HepG2 (cell line): ENCODE results near the gene CFAP92. TPM values are rescaled to one million over a fixed set of nuclear protein-coding genes. Genes with fewer than 3 reads are reported as not detected.

Experiments
- ATAC-seq: fragments of 200-7000 bp; cut with Tn5 transposase; 3 replicates; pipeline ENCODE4 v1.9.1; 2020; ENCODE audit warnings: mild to moderate bottlenecking, moderate library complexity
- BruUV-seq: library from RNA; stranded (reverse); fragments of 400-500 nt; replicated peaks from 2 replicates; lab custom pipeline; 2021; lab: Mats Ljungman, UMichigan
- CTCF ChIA-PET: fragments of 300-600 bp; formaldehyde crosslinking; extraction: SDS; loops from one replicate; lab custom pipeline; 2021; ENCODE audit warnings: low total read pairs, inconsistent platforms, low intra/inter-chr PET ratio; lab: Yijun Ruan, JAX
- POLR2A ChIA-PET: fragments of 350-600 bp; sonication (Branson Sonifier 250); formaldehyde crosslinking; loops from one replicate; lab custom pipeline; 2020; ENCODE audit warnings: antibody characterized with exemption, inconsistent platforms; lab: Yijun Ruan, JAX
- DNase-seq: peaks from one replicate; pipeline ENCODE4 v3.0.0-alpha.2; 2015; ENCODE audit warnings: low spot score
- FAIRE-seq: peaks from 3 replicates; lab custom pipeline; 2011; peaks lifted over from hg19 to GRCh38; lab: Jason Lieb, UNC
- H2AFZ ChIP-seq: one replicate; pipeline ENCODE4 v1.6.1; 2011; ENCODE audit warnings: low read length, inconsistent platforms
- H3K27ac ChIP-seq: fragments of 300-600 bp; 3 replicates; pipeline ENCODE4 v1.8.0; 2011; ENCODE audit warnings: mixed run types, mild to moderate bottlenecking, mixed read lengths, low read length, inconsistent platforms; ENCODE audit not compliant: insufficient read depth; ENCODE audit errors: extremely low read length
- H3K27me3 ChIP-seq, 2 experiments: fragments of 200-600 bp in 1 of 2; 2 replicates in 1 of 2; 3 replicates in 1 of 2; pipeline versions ENCODE4 v1.6.0 to v1.8.0; 2011; ENCODE audit warnings: low read length in 2 of 2, mild to moderate bottlenecking in 2 of 2, moderate library complexity in 2 of 2, inconsistent platforms in 1 of 2; ENCODE audit not compliant: insufficient read depth in 2 of 2, control insufficient read depth in 1 of 2
- H3K36me3 ChIP-seq, 2 experiments: fragments of 200-600 bp in 1 of 2; replicated peaks in 1 of 2; 2 replicates in 1 of 2; 3 replicates in 1 of 2; pipeline versions ENCODE4 v1.5.1 to v1.8.0; 2011; ENCODE audit warnings: low read length in 2 of 2, inconsistent platforms in 1 of 2; ENCODE audit not compliant: insufficient read depth in 2 of 2, control insufficient read depth in 1 of 2
- H3K4me1 ChIP-seq: 2 replicates; pipeline ENCODE4 v1.5.1; 2012; ENCODE audit warnings: low read length, inconsistent platforms; ENCODE audit not compliant: insufficient read depth
- H3K4me2 ChIP-seq: 2 replicates; pipeline ENCODE4 v1.6.0; 2011; ENCODE audit warnings: low read depth, low read length, inconsistent platforms
- H3K4me3 ChIP-seq, 3 experiments: fragments of 200-600 bp in 1 of 3; sonication (generic), shearing (Covaris generic) in 1 of 3; replicated peaks in 1 of 3; 2 replicates each; pipeline ENCODE4 v1.5.1; 2011 to 2016; ENCODE audit warnings: low read length in 3 of 3, inconsistent platforms in 2 of 3, low read depth in 2 of 3, mild to moderate bottlenecking in 2 of 3, control low read depth in 1 of 3, mixed read lengths in 1 of 3; ENCODE audit not compliant: insufficient read depth in 1 of 3
- H3K79me2 ChIP-seq: one replicate; pipeline ENCODE4 v1.6.1; 2011; ENCODE audit warnings: low read length, inconsistent platforms; ENCODE audit not compliant: insufficient read depth
- H3K9ac ChIP-seq: 2 replicates; pipeline ENCODE4 v1.6.0; 2011; ENCODE audit warnings: mild to moderate bottlenecking, low read depth, low read length, inconsistent platforms; ENCODE audit not compliant: insufficient read depth
- H3K9me3 ChIP-seq: 2 replicates; pipeline ENCODE4 v1.5.1; 2012; ENCODE audit warnings: mild to moderate bottlenecking, low read length
- H4K20me1 ChIP-seq: 2 replicates; pipeline ENCODE4 v1.6.0; 2011; ENCODE audit warnings: inconsistent platforms, mild to moderate bottlenecking, low read length, moderate library complexity; ENCODE audit not compliant: insufficient read depth
- GLI4 ChIP-seq: sonication (generic); formaldehyde crosslinking; IDR thresholded peaks from 2 replicates; pipeline ENCODE4 v1.5.1; 2020; ENCODE audit warnings: missing genetic modification reagents, mild to moderate bottlenecking, moderate library complexity, borderline replicate concordance
- HNRNPH1 ChIP-seq: fragments of 200-400 bp; formaldehyde crosslinking; optimal IDR thresholded peaks from 2 replicates; pipeline ENCODE3; 2017; ENCODE audit warnings: mild to moderate bottlenecking, low read depth, low read length
- NFYC ChIP-seq: IDR thresholded peaks from 2 replicates; pipeline ENCODE4 v1.6.1; 2016; ENCODE audit warnings: missing genetic modification reagents, missing compliant biosample characterization
- SMAD1 ChIP-seq: sonication (generic); formaldehyde crosslinking; IDR thresholded peaks from 2 replicates; pipeline ENCODE4 v1.4.0; 2020; ENCODE audit warnings: missing genetic modification reagents, low read depth, mild to moderate bottlenecking, borderline replicate concordance
- ZFP36L2 ChIP-seq: sonication (generic); formaldehyde crosslinking; IDR thresholded peaks from 2 replicates; pipeline ENCODE4 v1.4.0; 2020; ENCODE audit warnings: missing genetic modification reagents
- ZNF264 ChIP-seq: sonication (generic); formaldehyde crosslinking; IDR thresholded peaks from 2 replicates; pipeline ENCODE4 v1.4.0; 2020; ENCODE audit warnings: missing genetic modification reagents
- ZNF549 ChIP-seq: sonication (generic); formaldehyde crosslinking; IDR thresholded peaks from 2 replicates; pipeline ENCODE4 v1.5.0; 2020; ENCODE audit warnings: missing genetic modification reagents
- ZNF572 ChIP-seq: sonication (generic); formaldehyde crosslinking; IDR thresholded peaks from 2 replicates; pipeline ENCODE4 v1.5.1; 2020; ENCODE audit warnings: mild to moderate bottlenecking, missing genetic modification reagents
- ZNF670 ChIP-seq: sonication (generic); formaldehyde crosslinking; IDR thresholded peaks from 2 replicates; pipeline ENCODE4 v1.8.0; 2022; ENCODE audit warnings: mild to moderate bottlenecking, missing genetic modification reagents, borderline replicate concordance
- ZNF678 ChIP-seq: sonication (generic); formaldehyde crosslinking; IDR thresholded peaks from 2 replicates; pipeline ENCODE4 v1.4.0; 2020; ENCODE audit warnings: mild to moderate bottlenecking, missing genetic modification reagents
- ZNF780A ChIP-seq: sonication (generic); formaldehyde crosslinking; IDR thresholded peaks from 2 replicates; pipeline ENCODE4 v1.8.0; 2022; ENCODE audit warnings: mild to moderate bottlenecking, missing genetic modification reagents, moderate library complexity
- WGBS: methylation state at CpG from one replicate; pipeline ENCODE4 v1.1.6; 2017; ENCODE audit warnings: low lambda C conversion rate; 5-methylcytosine and 5-hydroxymethylcytosine counted together
- in situ Hi-C: cut with HindIII; loops from 2 replicates; pipeline ENCODE4 v1.10.0; 2017; ENCODE audit warnings: low pct_unique_long_range_greater_than_20kb; ENCODE audit not compliant: extremely low pct_ligation_motif_present
- intact Hi-C: fragments of 100-400 bp; cut with micrococcal nuclease; formaldehyde crosslinking; loops from one replicate; pipeline ENCODE4 v1.10.0; 2022; ENCODE audit not compliant: unreplicated experiment
- polyA plus RNA-seq, 8 experiments: library from polyadenylated mRNA; depleted of rRNA in 3 of 8; stranded (reverse) in 7 of 8; unstranded in 1 of 8; fragments of >200 nt; fragmentation: Illumina TruSeq in 4 of 8; extraction: Trizol in 4 of 8; gene quantifications; 2 replicates each; pipeline versions ENCODE4 v1.2.1 to v1.2.3, GENCODE V29; 2011 to 2016; ENCODE audit warnings: low read depth in 4 of 8, missing spikeins in 1 of 8, mixed read lengths in 1 of 8; ENCODE audit not compliant: insufficient read depth in 1 of 8
- total RNA-seq, 5 experiments: library from RNA; depleted of rRNA; stranded (reverse); fragments of >200 nt; fragmentation: Illumina TruSeq; extraction: Trizol; gene quantifications; 2 replicates each; pipeline ENCODE4 v1.2.3, GENCODE V29; 2016; ENCODE audit warnings: low read depth in 1 of 5
- TF ChIP-seq, protein P1 (sequence below): sonication (generic); formaldehyde crosslinking; IDR thresholded peaks from 2 replicates; pipeline ENCODE4 v1.4.0; 2020; ENCODE audit warnings: mild to moderate bottlenecking, missing genetic modification reagents
- TF ChIP-seq, protein P2 (sequence below): sonication (generic); formaldehyde crosslinking; IDR thresholded peaks from 2 replicates; pipeline ENCODE4 v1.4.0; 2020; ENCODE audit warnings: missing genetic modification reagents
- TF ChIP-seq, protein P3 (sequence below): sonication (generic); formaldehyde crosslinking; IDR thresholded peaks from 2 replicates; pipeline ENCODE4 v1.4.0; 2020; ENCODE audit warnings: missing genetic modification reagents, mild to moderate bottlenecking, borderline replicate concordance

Gene CFAP92
- total and polyA plus RNA-seq, 2 of the 13 experiments (the other 11 are each of a cell fraction or from before 2014, with no cell fraction given) = 0.18 to 0.46 TPM

DNA sequence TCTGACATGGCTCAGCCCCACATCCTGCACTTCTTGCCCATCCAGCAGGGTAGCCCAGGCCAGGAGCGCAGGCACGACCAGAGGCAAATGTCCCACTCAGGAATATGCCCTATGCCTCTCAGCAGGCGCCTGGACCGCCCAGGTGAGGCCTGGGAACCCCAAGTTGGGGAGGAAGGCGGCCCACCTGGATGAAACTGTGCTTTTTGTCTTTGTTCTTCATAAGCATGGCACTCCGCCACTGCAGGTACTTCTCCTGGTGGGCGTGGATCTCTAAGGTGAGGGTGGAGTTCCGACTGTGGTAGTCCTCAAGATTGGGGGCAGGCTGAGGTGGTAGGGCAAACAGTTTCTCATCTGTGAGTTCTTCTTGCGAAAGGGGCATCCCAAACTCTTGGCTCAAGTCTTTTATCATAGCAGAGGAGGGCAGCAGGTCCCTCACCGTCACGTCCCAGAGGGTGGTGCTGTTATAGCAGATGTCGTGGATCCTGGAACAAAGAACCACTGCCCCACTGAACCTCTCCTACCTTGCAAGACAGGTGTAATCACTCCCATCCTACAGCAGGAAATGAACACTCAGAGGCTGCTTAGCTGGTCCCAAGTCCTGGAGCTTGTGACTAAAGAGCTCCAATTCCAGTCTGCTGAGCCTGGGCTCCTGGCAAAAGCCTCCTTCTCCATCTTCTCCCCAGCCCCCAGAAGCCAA is 61.2 kb downstream of the CFAP92 start:
- Histone ChIP-seq H3K4me1 (0 out of 2 replicates have a peak, but pooled peaks cover 19% of the 10 kb centered on the region), H3K36me3 (no peaks in the 10 kb centered on the region)
- no peak for FAIRE-seq

More for the DNA sequence above, 61.2 kb downstream of the CFAP92 start:
- no peak overlapping the region for H3K27ac ChIP-seq
- intact Hi-C loops = no loop called here
- H4K20me1 ChIP-seq = no peaks in the 10 kb centered on the region
- no peak for DNase-seq
- no peak for TF ChIP-seq ZNF572 (CRISPR knock-in tag)
- no peak for TF ChIP-seq GLI4 (CRISPR knock-in tag)
- no peak for TF ChIP-seq ZNF264
- TF ChIP-seq NFYC (CRISPR knock-in tag) = no peak
- TF ChIP-seq, protein P1, sequence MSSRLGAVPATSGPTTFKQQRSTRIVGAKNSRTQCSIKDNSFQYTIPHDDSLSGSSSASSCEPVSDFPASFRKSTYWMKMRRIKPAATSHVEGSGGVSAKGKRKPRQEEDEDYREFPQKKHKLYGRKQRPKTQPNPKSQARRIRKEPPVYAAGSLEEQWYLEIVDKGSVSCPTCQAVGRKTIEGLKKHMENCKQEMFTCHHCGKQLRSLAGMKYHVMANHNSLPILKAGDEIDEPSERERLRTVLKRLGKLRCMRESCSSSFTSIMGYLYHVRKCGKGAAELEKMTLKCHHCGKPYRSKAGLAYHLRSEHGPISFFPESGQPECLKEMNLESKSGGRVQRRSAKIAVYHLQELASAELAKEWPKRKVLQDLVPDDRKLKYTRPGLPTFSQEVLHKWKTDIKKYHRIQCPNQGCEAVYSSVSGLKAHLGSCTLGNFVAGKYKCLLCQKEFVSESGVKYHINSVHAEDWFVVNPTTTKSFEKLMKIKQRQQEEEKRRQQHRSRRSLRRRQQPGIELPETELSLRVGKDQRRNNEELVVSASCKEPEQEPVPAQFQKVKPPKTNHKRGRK (CRISPR knock-in tag) = no peak
- TF ChIP-seq ZNF678 = no peak
- TF ChIP-seq, protein P2, sequence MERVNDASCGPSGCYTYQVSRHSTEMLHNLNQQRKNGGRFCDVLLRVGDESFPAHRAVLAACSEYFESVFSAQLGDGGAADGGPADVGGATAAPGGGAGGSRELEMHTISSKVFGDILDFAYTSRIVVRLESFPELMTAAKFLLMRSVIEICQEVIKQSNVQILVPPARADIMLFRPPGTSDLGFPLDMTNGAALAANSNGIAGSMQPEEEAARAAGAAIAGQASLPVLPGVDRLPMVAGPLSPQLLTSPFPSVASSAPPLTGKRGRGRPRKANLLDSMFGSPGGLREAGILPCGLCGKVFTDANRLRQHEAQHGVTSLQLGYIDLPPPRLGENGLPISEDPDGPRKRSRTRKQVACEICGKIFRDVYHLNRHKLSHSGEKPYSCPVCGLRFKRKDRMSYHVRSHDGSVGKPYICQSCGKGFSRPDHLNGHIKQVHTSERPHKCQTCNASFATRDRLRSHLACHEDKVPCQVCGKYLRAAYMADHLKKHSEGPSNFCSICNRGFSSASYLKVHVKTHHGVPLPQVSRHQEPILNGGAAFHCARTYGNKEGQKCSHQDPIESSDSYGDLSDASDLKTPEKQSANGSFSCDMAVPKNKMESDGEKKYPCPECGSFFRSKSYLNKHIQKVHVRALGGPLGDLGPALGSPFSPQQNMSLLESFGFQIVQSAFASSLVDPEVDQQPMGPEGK (CRISPR knock-in tag) = no peak
- TF ChIP-seq ZNF670 = no peak
- no peak for TF ChIP-seq HNRNPH1
- no peak for TF ChIP-seq ZNF780A (CRISPR knock-in tag)
- no peak for TF ChIP-seq SMAD1
- no peak for TF ChIP-seq ZNF549 (CRISPR knock-in tag)
- no peak for TF ChIP-seq ZFP36L2
- TF ChIP-seq, protein P3, sequence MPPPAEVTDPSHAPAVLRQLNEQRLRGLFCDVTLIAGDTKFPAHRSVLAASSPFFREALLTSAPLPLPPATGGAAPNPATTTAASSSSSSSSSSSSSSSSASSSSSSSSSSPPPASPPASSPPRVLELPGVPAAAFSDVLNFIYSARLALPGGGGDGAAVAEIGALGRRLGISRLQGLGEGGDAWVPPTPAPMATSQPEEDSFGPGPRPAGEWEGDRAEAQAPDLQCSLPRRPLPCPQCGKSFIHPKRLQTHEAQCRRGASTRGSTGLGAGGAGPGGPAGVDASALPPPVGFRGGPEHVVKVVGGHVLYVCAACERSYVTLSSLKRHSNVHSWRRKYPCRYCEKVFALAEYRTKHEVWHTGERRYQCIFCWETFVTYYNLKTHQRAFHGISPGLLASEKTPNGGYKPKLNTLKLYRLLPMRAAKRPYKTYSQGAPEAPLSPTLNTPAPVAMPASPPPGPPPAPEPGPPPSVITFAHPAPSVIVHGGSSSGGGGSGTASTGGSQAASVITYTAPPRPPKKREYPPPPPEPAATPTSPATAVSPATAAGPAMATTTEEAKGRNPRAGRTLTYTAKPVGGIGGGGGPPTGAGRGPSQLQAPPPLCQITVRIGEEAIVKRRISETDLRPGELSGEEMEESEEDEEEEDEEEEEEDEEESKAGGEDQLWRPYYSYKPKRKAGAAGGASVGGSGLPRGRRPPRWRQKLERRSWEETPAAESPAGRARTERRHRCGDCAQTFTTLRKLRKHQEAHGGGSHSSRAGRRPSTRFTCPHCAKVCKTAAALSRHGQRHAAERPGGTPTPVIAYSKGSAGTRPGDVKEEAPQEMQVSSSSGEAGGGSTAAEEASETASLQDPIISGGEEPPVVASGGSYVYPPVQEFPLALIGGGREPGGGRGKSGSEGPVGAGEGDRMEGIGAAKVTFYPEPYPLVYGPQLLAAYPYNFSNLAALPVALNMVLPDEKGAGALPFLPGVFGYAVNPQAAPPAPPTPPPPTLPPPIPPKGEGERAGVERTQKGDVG (CRISPR knock-in tag) = no peak
- H3K27me3 ChIP-seq = peaks cover 1 to 16% of the 10 kb centered on the region in 2 experiments; a peak in 2 of 5 replicates
- no peak overlapping the region for H3K4me2 ChIP-seq
- no peaks in the 10 kb centered on the region for H3K79me2 ChIP-seq
- H2AFZ ChIP-seq = no peak overlapping the region
- POLR2A ChIA-PET = no interaction called here
- in situ Hi-C loops = no loop called here
- H3K4me3 ChIP-seq = no peak overlapping the region
- no TSS peak for BruUV-seq
- no peak overlapping the region for H3K9ac ChIP-seq
- CTCF ChIA-PET = no interaction called here
- WGBS = 20% methylated on average over 11 of the region's 12 CpGs
- H3K9me3 ChIP-seq = no peaks in the 10 kb centered on the region
- ATAC-seq = peak; percentile 42
